H9 (cell line): Measurements from ENCODE around the gene PPP1R1B. TPM values are rescaled to one million over a fixed set of nuclear protein-coding genes. Genes with fewer than 3 reads are reported as not detected.

ENCODE experiments used
- DNase-seq: peaks from one replicate; pipeline ENCODE4 v3.0.0-alpha.2; 2017
- H2AFZ ChIP-seq: one replicate; pipeline ENCODE4 v1.6.1; 2013; ENCODE audit warnings: mild to moderate bottlenecking, low read length, control low read depth, moderate library complexity
- H2AK5ac ChIP-seq: 2 replicates; pipeline ENCODE4 v1.6.1; 2013; ENCODE audit warnings: low read length, control low read depth, mixed read lengths; ENCODE audit not compliant: insufficient read length
- H2BK120ac ChIP-seq: one replicate; pipeline ENCODE4 v1.6.1; 2013; ENCODE audit warnings: low read depth, mild to moderate bottlenecking, low read length, control low read depth, inconsistent platforms; ENCODE audit not compliant: poor library complexity, severe bottlenecking
- H2BK12ac ChIP-seq: 2 replicates; pipeline ENCODE4 v1.6.1; 2013; ENCODE audit warnings: low read length, control low read depth, mixed read lengths, low read depth; ENCODE audit not compliant: insufficient read length
- H2BK15ac ChIP-seq: 2 replicates; pipeline ENCODE4 v1.6.1; 2013; ENCODE audit warnings: low read depth, low read length, control low read depth
- H2BK20ac ChIP-seq: one replicate; pipeline ENCODE4 v1.6.1; 2013; ENCODE audit warnings: low read depth, mild to moderate bottlenecking, low read length, control low read depth, inconsistent platforms; ENCODE audit not compliant: poor library complexity, severe bottlenecking
- H2BK5ac ChIP-seq: 2 replicates; pipeline ENCODE4 v1.6.1; 2013; ENCODE audit warnings: low read length, control low read depth, mixed read lengths; ENCODE audit not compliant: insufficient read length
- H3K14ac ChIP-seq: 2 replicates; pipeline ENCODE4 v1.6.1; 2013; ENCODE audit warnings: low read length, control low read depth; ENCODE audit not compliant: insufficient read depth
- H3K18ac ChIP-seq: 2 replicates; pipeline ENCODE4 v1.6.1; 2013; ENCODE audit warnings: low read depth, mild to moderate bottlenecking, mixed read lengths, low read length, control low read depth; ENCODE audit not compliant: insufficient read length
- H3K23ac ChIP-seq: 2 replicates; pipeline ENCODE4 v1.6.1; 2013; ENCODE audit warnings: low read length, control low read depth, mixed read lengths, low read depth; ENCODE audit not compliant: insufficient read length
- H3K23me2 ChIP-seq: 2 replicates; pipeline ENCODE4 v1.6.1; 2013; ENCODE audit warnings: low read depth, mild to moderate bottlenecking, mixed read lengths, low read length, control low read depth; ENCODE audit not compliant: insufficient read length, poor library complexity, severe bottlenecking
- H3K27ac ChIP-seq: 2 replicates; pipeline ENCODE4 v1.5.1; 2013; ENCODE audit warnings: low read length, control low read depth, mixed read lengths, low read depth; ENCODE audit not compliant: insufficient read length
- H3K27me3 ChIP-seq: 2 replicates; pipeline ENCODE4 v1.6.1; 2013; ENCODE audit warnings: low read length, control low read depth, inconsistent platforms; ENCODE audit not compliant: insufficient read depth
- H3K4ac ChIP-seq: 2 replicates; pipeline ENCODE4 v1.6.1; 2013; ENCODE audit warnings: low read depth, mild to moderate bottlenecking, control low read depth, inconsistent platforms, low read length, moderate library complexity
- H3K4me1 ChIP-seq: 2 replicates; pipeline ENCODE4 v1.6.1; 2013; ENCODE audit warnings: low read length, control low read depth, inconsistent platforms; ENCODE audit not compliant: insufficient read depth
- H3K4me2 ChIP-seq: 2 replicates; pipeline ENCODE4 v1.6.1; 2013; ENCODE audit warnings: low read length, control low read depth, mixed read lengths; ENCODE audit not compliant: insufficient read length, insufficient read depth
- H3K56ac ChIP-seq: 2 replicates; pipeline ENCODE4 v1.6.1; 2013; ENCODE audit warnings: low read depth, mild to moderate bottlenecking, mixed read lengths, low read length, control low read depth; ENCODE audit not compliant: insufficient read length
- H3K79me1 ChIP-seq: 2 replicates; pipeline ENCODE4 v1.6.1; 2013; ENCODE audit warnings: low read depth, mild to moderate bottlenecking, moderate library complexity, low read length, control low read depth, inconsistent platforms; ENCODE audit not compliant: insufficient read depth, poor library complexity, severe bottlenecking
- H3K79me2 ChIP-seq: 2 replicates; pipeline ENCODE4 v1.6.1; 2013; ENCODE audit warnings: low read length, control low read depth, inconsistent platforms; ENCODE audit not compliant: insufficient read depth
- H3K9ac ChIP-seq: 2 replicates; pipeline ENCODE4 v1.6.1; 2013; ENCODE audit warnings: low read length, control low read depth, mixed read lengths; ENCODE audit not compliant: insufficient read length; ENCODE audit errors: extremely low read depth
- H3K9me3 ChIP-seq: one replicate; pipeline ENCODE4 v1.6.1; 2013; ENCODE audit warnings: low read depth, low read length, inconsistent platforms; ENCODE audit not compliant: control insufficient read depth
- H3T11ph ChIP-seq: one replicate; pipeline ENCODE4 v1.6.1; 2013; ENCODE audit warnings: mild to moderate bottlenecking, low read length, control low read depth, inconsistent platforms
- H4K20me1 ChIP-seq: one replicate; pipeline ENCODE4 v1.6.1; 2013; ENCODE audit not compliant: control insufficient read depth, insufficient read length, insufficient read depth
- H4K5ac ChIP-seq: 2 replicates; pipeline ENCODE4 v1.6.1; 2013; ENCODE audit warnings: low read depth, mild to moderate bottlenecking, mixed read lengths, low read length, control low read depth; ENCODE audit not compliant: insufficient read length
- H4K8ac ChIP-seq: replicated peaks from 2 replicates; pipeline ENCODE4 v1.6.1; 2013; ENCODE audit warnings: low read length, control low read depth, mixed read lengths, low read depth; ENCODE audit not compliant: insufficient read length
- H4K91ac ChIP-seq: 2 replicates; pipeline ENCODE4 v1.6.1; 2013; ENCODE audit warnings: low read depth, mild to moderate bottlenecking, moderate library complexity, mixed read lengths, low read length, control low read depth; ENCODE audit not compliant: insufficient read length
- H3K27ac Mint-ChIP-seq, 3 experiments: 2 replicates in 2 of 3; 3 replicates in 1 of 3; pipeline ENCODE4 v1.8.0; 2020 to 2021; ENCODE audit warnings: mixed read lengths in 3 of 3, mild to moderate bottlenecking in 1 of 3, moderate library complexity in 1 of 3
- H3K27me3 Mint-ChIP-seq: 2 replicates; pipeline ENCODE4 v1.8.0; 2021; ENCODE audit warnings: low read depth, mild to moderate bottlenecking, moderate library complexity, mixed read lengths
- H3K36me3 Mint-ChIP-seq, 3 experiments: 2 replicates in 2 of 3; 3 replicates in 1 of 3; pipeline ENCODE4 v1.8.0; 2020 to 2021; ENCODE audit warnings: low read depth in 3 of 3, mixed read lengths in 3 of 3; ENCODE audit not compliant: insufficient read depth in 1 of 3
- H3K4me1 Mint-ChIP-seq, 2 experiments: 2 replicates each; pipeline ENCODE4 v1.8.0; 2020; ENCODE audit warnings: mixed read lengths in 2 of 2
- H3K4me3 Mint-ChIP-seq, 2 experiments: 2 replicates in 1 of 2; 3 replicates in 1 of 2; pipeline ENCODE4 v1.8.0; 2020 to 2021; ENCODE audit warnings: mild to moderate bottlenecking in 2 of 2, mixed read lengths in 2 of 2, moderate library complexity in 1 of 2
- H3K9me3 Mint-ChIP-seq, 2 experiments: 2 replicates in 1 of 2; 3 replicates in 1 of 2; pipeline ENCODE4 v1.8.0; 2020; ENCODE audit warnings: mild to moderate bottlenecking in 2 of 2, mixed read lengths in 2 of 2, moderate library complexity in 1 of 2
- WGBS: extraction: QIAGEN DNeasy Blood & Tissue Kit; methylation state at CpG from one replicate; pipeline ENCODE4 v1.1.7; 2013; ENCODE audit warnings: missing lambda C conversion rate, low lambda C conversion rate, mixed read lengths; ENCODE audit not compliant: insufficient read length; ENCODE audit errors: extremely low coverage; 5-methylcytosine and 5-hydroxymethylcytosine counted together
- total RNA-seq: library from RNA; stranded (reverse); gene quantifications from 2 replicates; pipeline ENCODE4 v1.2.1, GENCODE V29; 2021
- TF ChIP-seq, protein P1 (sequence below): fragments of 200-600 bp; sonication (generic); conservative IDR thresholded peaks from 3 replicates; pipeline ENCODE4 v1.8.0; 2021; ENCODE audit warnings: antibody characterized with exemption, mild to moderate bottlenecking

Gene PPP1R1B
- total RNA-seq, 1 experiment from 2014 or later: 15.5 TPM

DNA sequence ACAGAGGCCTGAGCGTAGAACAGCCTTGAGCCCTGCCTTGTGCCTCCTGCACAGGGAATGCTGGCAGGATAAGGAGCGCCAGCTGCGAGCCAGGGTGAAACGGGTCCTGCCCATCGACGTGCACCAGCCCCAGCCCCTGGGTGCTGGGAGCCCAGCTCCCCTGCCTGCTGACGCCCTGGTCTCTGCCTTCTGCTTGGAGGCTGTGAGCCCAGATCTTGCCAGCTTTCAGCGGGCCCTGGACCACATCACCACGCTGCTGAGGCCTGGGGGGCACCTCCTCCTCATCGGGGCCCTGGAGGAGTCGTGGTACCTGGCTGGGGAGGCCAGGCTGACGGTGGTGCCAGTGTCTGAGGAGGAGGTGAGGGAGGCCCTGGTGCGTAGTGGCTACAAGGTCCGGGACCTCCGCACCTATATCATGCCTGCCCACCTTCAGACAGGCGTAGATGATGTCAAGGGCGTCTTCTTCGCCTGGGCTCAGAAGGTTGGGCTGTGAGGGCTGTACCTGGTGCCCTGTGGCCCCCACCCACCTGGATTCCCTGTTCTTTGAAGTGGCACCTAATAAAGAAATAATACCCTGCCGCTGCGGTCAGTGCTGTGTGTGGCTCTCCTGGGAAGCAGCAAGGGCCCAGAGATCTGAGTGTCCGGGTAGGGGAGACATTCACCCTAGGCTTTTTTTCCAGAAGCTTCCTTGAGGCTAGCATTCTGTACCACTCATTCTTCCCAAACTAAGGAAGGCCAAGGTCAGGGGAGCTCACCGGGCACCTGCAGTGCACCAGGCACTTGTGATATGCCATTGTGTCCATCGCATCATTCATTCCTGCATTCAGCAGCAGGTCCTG is 43.4 kb downstream of the PPP1R1B start:
- Mint-ChIP-seq H3K4me1 (peaks cover 29 to 30% of the 10 kb centered on the region in 2 experiments), H3K9me3 (no peaks in the 10 kb centered on the region; a peak in 1 of 5 replicates), H3K36me3 (no peaks in the 10 kb centered on the region; a peak in 1 of 7 replicates), H3K4me3 (no peak overlapping the region; a peak in 1 of 5 replicates), H3K27ac (no peak overlapping the region; a peak in 1 of 7 replicates), H3K27me3 (peaks cover 62% of the 10 kb centered on the region)
- Histone ChIP-seq H2BK5ac (no peak overlapping the region), H2BK15ac (no peak overlapping the region), H3K79me2 (no peaks in the 10 kb centered on the region), H2AFZ (no peak overlapping the region), H3K23ac (no peak overlapping the region), H3K56ac (no peak overlapping the region), H2AK5ac (no peak overlapping the region), H2BK120ac (no peak overlapping the region), H3K4ac (no peak overlapping the region), H3T11ph (no peak overlapping the region), H3K27ac (no peak overlapping the region), H4K20me1 (no peaks in the 10 kb centered on the region), H3K79me1 (no peaks in the 10 kb centered on the region), H3K27me3 (peaks cover 3% of the 10 kb centered on the region; the same call in 1 of the 2 replicates), H3K9me3 (no peaks in the 10 kb centered on the region), H4K91ac (no peak overlapping the region), H2BK20ac (no peak overlapping the region), H3K14ac (no peak overlapping the region), H4K5ac (no peak overlapping the region), H3K9ac (no peak overlapping the region), H3K4me1 (peaks cover 3% of the 10 kb centered on the region; the same call in 1 of the 2 replicates), H3K23me2 (peaks cover 6% of the 10 kb centered on the region), H4K8ac (no peak overlapping the region), H3K4me2 (no peak overlapping the region), H2BK12ac (no peak overlapping the region), H3K18ac (no peak overlapping the region)
- no CpG with 5 or more reads among the region's 23 CpGs for WGBS
- no peak for DNase-seq
- TF ChIP-seq, protein P1, sequence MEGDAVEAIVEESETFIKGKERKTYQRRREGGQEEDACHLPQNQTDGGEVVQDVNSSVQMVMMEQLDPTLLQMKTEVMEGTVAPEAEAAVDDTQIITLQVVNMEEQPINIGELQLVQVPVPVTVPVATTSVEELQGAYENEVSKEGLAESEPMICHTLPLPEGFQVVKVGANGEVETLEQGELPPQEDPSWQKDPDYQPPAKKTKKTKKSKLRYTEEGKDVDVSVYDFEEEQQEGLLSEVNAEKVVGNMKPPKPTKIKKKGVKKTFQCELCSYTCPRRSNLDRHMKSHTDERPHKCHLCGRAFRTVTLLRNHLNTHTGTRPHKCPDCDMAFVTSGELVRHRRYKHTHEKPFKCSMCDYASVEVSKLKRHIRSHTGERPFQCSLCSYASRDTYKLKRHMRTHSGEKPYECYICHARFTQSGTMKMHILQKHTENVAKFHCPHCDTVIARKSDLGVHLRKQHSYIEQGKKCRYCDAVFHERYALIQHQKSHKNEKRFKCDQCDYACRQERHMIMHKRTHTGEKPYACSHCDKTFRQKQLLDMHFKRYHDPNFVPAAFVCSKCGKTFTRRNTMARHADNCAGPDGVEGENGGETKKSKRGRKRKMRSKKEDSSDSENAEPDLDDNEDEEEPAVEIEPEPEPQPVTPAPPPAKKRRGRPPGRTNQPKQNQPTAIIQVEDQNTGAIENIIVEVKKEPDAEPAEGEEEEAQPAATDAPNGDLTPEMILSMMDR: no peak
